ENCODE data around the gene DPF3.

The DPF3 gene

GRCh38 chr14:72630374-72630773 lies 263.5 kb downstream of the DPF3 start:
- no peak for DNase-seq (ENCODE audit: low read depth)
- TF ChIP-seq, protein P1, sequence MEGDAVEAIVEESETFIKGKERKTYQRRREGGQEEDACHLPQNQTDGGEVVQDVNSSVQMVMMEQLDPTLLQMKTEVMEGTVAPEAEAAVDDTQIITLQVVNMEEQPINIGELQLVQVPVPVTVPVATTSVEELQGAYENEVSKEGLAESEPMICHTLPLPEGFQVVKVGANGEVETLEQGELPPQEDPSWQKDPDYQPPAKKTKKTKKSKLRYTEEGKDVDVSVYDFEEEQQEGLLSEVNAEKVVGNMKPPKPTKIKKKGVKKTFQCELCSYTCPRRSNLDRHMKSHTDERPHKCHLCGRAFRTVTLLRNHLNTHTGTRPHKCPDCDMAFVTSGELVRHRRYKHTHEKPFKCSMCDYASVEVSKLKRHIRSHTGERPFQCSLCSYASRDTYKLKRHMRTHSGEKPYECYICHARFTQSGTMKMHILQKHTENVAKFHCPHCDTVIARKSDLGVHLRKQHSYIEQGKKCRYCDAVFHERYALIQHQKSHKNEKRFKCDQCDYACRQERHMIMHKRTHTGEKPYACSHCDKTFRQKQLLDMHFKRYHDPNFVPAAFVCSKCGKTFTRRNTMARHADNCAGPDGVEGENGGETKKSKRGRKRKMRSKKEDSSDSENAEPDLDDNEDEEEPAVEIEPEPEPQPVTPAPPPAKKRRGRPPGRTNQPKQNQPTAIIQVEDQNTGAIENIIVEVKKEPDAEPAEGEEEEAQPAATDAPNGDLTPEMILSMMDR (IDR thresholded peaks at IDR 0.05; ENCODE audit: control insufficient read depth, insufficient read depth, low read depth, low read length, missing control alignments), result no peak
- H3K4me3 ChIP-seq (ENCODE audit: control insufficient read depth, low read depth, low read length), result no peak overlapping the region

GRCh38 chr14:72629534-72629933 lies 264.4 kb downstream of the DPF3 start:
- TF ChIP-seq, protein P1 (IDR thresholded peaks at IDR 0.05; ENCODE audit: control insufficient read depth, insufficient read depth, low read depth, low read length, missing control alignments), result no peak
- DNase-seq (ENCODE audit: low read depth), result no peak
- H3K4me3 ChIP-seq (ENCODE audit: control insufficient read depth, low read depth, low read length), result no peak overlapping the region

DNA sequence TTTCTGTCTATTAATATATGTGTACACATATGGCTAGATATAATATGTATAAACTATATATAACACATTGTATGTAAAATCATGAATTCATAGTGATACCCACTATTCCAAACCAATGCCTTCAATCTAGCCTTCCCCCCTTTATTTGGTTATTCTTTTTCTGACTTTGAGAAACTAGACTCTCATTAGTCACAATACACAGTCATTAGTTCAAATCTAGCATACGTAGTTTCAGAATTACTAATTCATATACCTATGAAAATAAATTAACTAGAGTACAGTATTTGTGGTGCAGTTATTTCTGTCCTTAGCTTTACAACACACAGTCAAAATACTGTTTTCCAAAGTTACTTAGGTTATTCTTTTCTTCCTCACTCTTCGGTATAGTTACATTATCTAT lies 268.2 kb downstream of the DPF3 start:
- TF ChIP-seq, protein P1 (IDR thresholded peaks at IDR 0.05; ENCODE audit: control insufficient read depth, insufficient read depth, low read depth, low read length, missing control alignments), result no peak
- no peak for DNase-seq (ENCODE audit: low read depth)
- H3K4me3 ChIP-seq (ENCODE audit: control insufficient read depth, low read depth, low read length), result no peak overlapping the region

GRCh38 chr14:72621387-72622065 lies 272.4 kb downstream of the DPF3 start:
- no peak for DNase-seq (ENCODE audit: low read depth)
- H3K4me3 ChIP-seq (ENCODE audit: control insufficient read depth, low read depth, low read length), result no peak overlapping the region

DNA sequence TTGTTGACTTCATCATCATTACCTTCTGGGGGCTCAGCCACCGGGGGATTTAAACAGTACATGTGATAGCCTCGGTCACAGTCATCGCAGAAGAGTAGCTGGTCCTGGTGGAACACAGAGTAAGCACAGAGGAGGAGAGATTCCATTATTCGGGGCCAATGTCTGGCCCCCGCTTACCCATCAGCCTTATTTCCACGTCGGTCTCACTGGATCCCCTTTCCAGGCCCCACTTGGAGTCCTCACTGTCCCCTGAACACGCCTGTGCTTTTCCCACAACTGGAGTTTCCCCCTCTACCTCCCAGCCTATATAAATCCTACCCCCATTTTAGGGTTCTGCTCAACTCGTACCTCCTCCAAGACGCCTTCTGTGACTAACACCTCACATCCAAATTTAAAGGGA lies 274.0 kb downstream of the DPF3 start:
- H3K4me3 ChIP-seq (ENCODE audit: control insufficient read depth, low read depth, low read length), result no peak overlapping the region
- DNase-seq (ENCODE audit: low read depth), result no peak
- TF ChIP-seq, protein P1 (IDR thresholded peaks at IDR 0.05; ENCODE audit: control insufficient read depth, insufficient read depth, low read depth, low read length, missing control alignments), result no peak

More at GRCh38 chr14:72621387-72622065, 272.4 kb downstream of the DPF3 start:
- TF ChIP-seq, protein P1 (IDR thresholded peaks at IDR 0.05; ENCODE audit: control insufficient read depth, insufficient read depth, low read depth, low read length, missing control alignments), result no peak

DNA sequence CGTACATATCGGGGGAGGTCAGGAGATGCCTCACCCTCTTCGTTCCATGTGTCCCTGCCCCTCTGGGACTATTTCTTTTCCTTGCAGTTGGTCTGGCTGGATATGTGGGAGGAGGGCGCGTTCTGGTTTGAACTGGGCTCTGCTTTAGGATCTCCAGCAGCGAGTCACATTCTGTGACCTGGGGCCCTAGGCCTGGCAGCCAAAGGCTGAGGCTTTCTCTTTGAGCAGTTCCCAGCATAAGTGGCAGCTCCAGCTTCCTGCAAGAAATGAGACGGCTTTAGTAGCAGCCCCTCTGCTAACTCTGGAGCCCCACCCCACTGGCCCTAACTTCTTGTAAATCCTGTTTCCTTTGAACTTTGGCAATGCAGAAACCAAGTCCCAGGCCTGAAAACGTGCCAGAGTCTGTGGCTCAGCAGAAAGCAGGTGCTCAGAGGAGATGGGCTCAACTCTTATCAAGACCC lies 274.8 kb downstream of the DPF3 start:
- TF ChIP-seq, protein P1 (IDR thresholded peaks at IDR 0.05; ENCODE audit: control insufficient read depth, insufficient read depth, low read depth, low read length, missing control alignments), result no peak
- no peak overlapping the region for H3K4me3 ChIP-seq (ENCODE audit: control insufficient read depth, low read depth, low read length)
- DNase-seq (ENCODE audit: low read depth), result no peak

Data from AG09309 (cell line).